NCI-H2107 (cell line): ENCODE data around the gene CLTRN.
"Not testable (repeated sequence)": the region's sequence is repeated elsewhere in the genome, so short reads cannot be mapped to it uniquely, and the experiment has no call there.

Experiments used
- DNase-seq: peaks from one replicate; lab custom pipeline; 2025; lab: John Stamatoyannopoulos, UW

The CLTRN gene

GRCh38 chrX:15647510-15647909 lies 17.1 kb downstream of the CLTRN start:
- not testable (repeated sequence) for DNase-seq

DNA sequence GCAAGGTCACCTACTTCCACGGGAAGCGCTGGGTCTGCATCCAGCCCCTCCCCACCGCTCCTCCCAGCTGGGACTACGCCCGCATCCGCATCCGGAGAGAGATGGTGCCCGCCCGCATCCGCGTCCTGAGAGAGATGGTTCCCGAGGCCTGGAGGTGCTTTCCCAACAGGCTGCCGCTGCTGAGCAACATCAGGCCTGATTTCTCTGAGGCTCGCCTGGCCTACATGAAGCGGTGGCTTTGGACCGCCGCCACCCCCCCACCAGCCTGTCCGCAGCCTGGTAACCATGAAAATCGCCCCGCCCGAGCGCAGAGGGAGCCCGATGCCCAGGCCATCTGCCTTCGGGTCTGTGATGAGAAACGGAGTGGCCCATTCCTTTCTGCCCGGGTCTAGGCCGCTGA lies 18.1 kb downstream of the CLTRN start:
- no peak for DNase-seq

DNA sequence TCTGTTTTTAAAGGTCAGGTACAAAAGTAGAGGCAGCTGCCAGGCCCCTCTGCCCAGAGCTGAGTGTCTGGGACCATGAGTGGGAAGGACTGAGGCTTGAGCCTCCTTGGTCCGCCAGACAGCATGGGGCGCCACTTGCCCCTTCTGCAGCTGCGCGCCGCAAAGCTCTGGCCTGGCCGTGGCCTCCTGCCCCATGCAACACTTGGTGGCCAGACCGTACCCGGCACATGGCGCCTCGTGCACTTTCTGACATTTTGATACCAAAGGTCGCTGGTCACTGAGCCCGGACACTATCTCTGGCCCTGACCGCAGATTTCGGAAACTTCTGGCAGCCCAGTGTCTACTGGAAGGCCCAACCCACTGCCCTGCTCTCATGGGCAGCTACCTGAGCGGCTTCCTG lies 18.6 kb downstream of the CLTRN start:
- no peak for DNase-seq

DNA sequence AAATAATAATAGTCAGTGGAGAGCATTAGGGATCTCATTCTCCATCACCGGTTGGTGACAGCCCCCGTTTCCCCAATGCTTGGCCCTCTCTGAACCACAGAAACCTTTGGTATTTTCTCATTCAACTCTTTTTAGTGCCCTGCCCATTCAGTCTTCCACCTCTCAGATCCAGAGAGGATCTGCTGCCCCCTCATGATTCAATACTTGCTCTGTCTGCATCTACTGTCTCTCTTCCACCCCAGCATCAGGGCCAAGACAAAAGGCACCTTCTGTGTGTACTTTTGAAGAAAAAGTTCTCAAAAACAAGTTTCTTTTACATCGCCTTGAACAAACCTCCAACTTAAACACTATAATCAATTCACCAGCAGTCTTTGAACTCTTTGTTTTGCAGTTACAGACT lies 19.3 kb downstream of the CLTRN start:
- DNase-seq: no peak

GRCh38 chrX:15644560-15644872 lies 20.1 kb downstream of the CLTRN start:
- DNase-seq: no peak

- no peak for DNase-seq
Observed at GRCh38 chrX:15643786-15644559, 20.6 kb downstream of the CLTRN start.

GRCh38 chrX:15631637-15632036 lies 33.0 kb downstream of the CLTRN start:
- no peak for DNase-seq

GRCh38 chrX:15623054-15623453 lies 41.6 kb downstream of the CLTRN start:
- no peak for DNase-seq

DNA sequence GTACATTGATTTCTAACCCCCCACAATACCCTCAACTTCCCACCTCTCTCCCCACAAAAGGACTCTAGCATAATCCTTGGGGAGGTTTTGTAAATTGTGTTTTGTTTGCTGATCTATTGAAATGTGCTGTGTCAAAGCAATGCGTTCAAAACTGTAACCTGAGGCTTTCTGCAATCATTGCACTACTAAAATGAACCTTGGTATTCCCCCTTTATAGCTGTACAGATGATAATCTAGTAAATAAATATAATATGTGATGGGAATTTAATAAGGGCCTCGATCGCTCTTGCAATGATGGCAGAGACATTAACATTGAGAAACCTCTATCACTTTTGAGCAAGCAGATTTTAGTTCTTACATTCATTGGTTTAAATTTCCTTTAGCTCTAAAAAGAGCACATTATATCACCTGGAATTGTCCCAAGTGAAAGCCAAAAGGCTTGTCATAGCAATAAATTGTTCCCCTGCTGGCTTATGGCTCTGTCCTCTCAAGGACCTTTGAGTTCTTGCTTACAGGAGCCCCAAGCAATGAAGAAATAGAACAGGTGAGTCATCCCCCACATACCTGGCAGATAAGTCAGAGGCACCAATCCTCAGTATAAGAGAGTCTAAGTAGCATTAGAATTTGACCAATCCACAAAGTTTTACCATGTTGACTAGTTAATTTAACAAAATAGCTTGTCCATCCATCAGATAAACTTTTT lies 45.4 kb downstream of the CLTRN start:
- DNase-seq: no peak

GRCh38 chrX:15617111-15617510 lies 47.5 kb downstream of the CLTRN start:
- no peak for DNase-seq

DNA sequence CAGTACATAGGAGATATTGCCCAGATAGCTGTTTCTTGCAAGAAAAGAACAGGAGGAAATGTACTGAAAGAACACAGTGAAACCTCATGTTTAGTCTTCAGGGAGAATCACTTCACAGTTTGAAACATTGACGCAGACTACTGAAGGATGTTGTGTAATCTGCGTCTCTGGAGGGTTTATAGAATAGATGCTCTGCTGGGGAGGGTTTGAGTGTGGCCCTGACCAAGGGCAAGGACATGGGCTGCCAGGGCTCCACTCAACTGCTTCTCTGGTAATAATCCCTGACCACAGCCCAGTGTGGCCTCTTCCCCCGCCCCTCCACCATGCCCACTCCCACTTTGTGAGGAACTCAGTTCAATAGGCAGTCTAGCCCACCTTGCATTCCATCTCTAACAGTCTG lies 48.1 kb downstream of the CLTRN start:
- no peak for DNase-seq

GRCh38 chrX:15607067-15607466 lies 57.5 kb downstream of the CLTRN start:
- no peak for DNase-seq

DNA sequence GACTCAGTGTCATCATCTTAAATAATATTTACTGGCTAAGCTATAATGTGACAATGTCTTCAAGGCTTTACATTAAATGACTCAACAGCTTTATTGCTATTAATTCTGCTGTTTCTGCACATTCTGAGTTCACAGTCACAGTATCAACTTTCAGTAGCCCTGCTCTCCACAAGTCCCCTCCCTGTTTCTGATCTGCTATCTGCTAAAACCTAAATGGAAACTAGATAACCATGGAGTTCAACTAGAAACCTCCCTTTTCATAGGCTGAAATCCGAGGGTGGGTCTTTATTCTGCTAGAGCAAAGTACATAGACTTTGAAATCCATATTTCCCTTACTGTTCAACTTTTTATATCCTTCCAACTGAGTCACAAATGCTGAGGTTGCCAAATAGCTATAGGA lies 58.5 kb downstream of the CLTRN start:
- no peak for DNase-seq

- no peak for DNase-seq
Observed at GRCh38 chrX:15605226-15605625, 59.4 kb downstream of the CLTRN start.

DNA sequence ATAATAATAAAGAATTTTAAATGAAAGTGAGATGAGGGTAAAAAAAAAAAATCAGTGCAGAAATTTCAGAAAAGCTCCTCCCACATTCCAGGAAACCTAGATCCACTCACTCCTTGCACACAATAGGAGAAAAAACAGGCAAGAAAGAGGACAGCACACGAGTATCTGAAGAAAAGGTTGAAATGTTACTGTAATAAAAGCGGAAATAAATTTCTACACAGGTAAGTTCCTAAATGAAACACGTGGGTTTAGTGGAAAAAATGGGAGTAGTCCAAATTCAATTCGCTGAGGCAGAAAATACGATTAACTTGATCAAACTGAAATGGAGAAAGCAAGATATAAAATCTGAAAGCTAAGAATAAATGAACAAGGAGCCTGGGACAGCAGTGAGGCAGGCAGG lies 61.8 kb downstream of the CLTRN start:
- no peak for DNase-seq

DNA sequence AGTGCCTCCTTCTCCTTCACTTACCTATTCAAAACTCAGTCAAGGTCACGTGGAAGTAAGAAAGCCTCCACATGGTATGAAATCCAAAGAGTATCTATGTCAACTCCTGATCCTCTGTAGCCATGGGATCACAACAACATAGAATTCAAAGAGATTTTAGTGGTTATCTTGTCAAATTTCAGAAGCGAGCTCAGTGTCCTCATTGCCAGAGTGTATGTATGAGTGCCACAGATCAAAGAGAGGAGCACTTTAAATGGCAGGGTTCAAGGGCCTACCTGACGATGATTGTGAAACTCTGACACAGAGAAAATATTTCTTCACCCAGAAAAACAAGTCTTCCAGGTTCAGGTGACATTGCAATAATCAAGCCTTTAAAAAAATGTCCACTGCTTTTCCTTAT lies 62.7 kb downstream of the CLTRN start:
- DNase-seq: no peak

- no peak for DNase-seq
Observed at GRCh38 chrX:15600745-15601144, 63.9 kb downstream of the CLTRN start, which contains the start of gene ACE2. Gene ACE2 (minus strand): TSS chrX:15600960. CDS start chrX:15600911, 49 bp downstream.

- DNase-seq: no peak
Observed at GRCh38 chrX:15600049-15600448, 64.6 kb downstream of the CLTRN start.

DNA sequence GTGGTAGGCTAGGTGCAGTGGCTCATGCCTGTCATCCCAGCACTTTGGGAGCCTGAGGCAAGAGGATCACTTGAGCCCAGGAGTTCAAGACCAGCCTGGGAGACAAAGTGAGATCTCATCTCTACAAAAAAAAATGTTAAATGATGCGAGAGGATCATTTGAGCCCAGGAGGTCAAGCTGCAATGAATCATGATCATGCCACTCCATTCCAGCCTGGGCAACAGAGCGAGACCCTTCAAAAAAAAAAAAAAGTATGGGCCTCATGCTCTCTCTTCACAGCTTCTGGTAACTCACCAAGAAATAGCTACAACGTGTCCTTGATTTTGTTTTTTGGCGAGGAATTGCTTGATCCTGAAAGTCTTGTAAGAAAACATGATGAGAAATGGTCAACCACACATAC lies 65.1 kb downstream of the CLTRN start:
- no peak for DNase-seq

DNA sequence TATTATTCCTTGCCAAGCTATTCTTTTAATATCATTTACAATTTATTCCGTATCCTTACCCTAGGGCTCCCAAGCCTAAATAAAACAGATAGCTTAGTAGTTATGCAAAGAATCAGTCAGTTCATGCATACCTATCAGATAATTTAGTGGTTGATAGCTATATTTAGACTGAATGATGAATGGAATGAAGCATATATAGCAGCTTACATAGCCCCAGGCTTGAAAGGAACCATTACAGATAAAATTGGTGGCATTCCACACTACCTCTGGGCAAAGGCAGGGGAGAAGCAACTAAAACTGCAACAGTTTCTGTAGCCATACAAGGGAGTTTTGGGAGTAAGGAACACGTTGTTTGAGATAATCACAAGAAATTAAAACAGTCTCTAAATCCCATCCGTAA lies 66.6 kb downstream of the CLTRN start:
- no peak for DNase-seq

DNA sequence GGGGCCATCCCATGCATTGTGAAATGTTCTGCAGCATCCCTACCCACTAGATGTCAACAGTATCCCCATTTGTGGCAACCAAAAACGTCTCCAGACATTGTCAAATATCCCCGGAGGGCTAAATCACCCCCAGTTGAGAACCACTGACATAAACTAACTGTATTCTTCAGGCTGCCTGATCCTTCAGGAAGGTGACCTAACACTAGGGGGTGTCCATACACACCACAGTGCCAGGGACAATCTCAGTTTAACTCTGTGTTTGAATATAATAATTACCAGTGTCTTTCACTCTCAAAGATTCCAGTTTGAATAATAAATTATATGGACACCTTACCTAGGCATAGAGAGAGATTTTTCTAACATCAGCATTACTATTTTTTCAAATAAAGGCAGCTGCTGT lies 70.2 kb downstream of the CLTRN start:
- no peak for DNase-seq

DNA sequence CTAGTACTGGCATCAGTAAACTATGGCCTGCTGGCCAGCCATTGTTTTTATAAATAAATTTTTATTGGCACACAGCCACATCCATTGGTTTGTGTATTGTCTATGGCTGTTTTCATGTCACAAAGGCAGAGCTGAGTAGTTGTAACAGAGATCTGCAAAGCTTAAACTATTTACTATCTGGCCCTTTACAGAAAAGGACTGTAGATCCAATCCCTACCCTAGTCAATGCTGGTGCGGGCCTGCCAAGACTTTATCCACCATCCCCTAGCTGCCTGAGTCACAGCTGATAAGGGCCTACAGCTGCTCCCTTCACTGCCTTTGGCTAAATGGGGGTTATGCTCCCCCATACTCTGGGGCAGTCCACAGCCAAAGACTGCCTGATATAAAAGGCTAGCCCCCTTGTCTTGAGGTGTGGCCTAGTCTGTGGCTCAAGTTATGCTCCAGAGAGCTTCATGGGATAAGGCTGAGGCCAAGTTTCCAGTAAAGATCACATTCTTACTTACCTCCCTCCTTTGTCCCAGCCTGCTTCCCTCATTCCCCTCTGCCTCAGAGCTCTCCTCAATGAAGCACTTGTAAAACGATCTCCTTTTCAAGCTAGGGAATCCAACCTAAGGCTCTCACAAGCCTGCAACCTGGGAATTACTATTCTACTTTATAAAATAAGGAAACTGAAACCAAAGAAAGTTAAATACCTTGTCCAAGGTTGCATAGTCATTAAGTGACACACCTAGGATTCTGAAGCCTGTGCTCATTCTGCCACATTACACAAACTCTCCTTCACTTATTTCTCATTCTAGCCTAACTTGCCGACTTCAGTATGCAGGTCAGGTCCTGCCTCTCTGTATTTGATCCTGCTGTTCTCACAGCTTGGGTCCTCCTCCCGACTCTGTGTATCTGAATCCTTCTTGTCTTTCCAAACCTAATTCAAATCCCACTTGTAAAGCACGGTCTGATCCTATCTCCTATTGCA lies 84.5 kb downstream of the CLTRN start:
- no peak for DNase-seq
